IgD-negative memory B cell (primary cell): ENCODE results near the gene DUS2. TPM values are rescaled to one million over a fixed set of nuclear protein-coding genes. Genes with fewer than 3 reads are reported as not detected.
"Not testable (repeated sequence)": the region's sequence is repeated elsewhere in the genome, so short reads cannot be mapped to it uniquely, and the experiment has no call there.

Experiments used
- H3K27ac Mint-ChIP-seq, 3 donors: one replicate each; pipeline ENCODE4 v1.8.0; 2020 to 2022; ENCODE audit warnings: mild to moderate bottlenecking in 3 of 3, mixed read lengths in 3 of 3, moderate library complexity in 1 of 3
- H3K27me3 Mint-ChIP-seq: one replicate; pipeline ENCODE4 v1.8.0; 2021; ENCODE audit warnings: mixed read lengths
- H3K36me3 Mint-ChIP-seq: one replicate; pipeline ENCODE4 v1.8.0; 2020; ENCODE audit warnings: mild to moderate bottlenecking, mixed read lengths
- H3K4me1 Mint-ChIP-seq, 3 donors: one replicate each; pipeline ENCODE4 v1.8.0; 2020 to 2022; ENCODE audit warnings: mixed read lengths in 3 of 3, mild to moderate bottlenecking in 1 of 3
- H3K4me3 Mint-ChIP-seq, 4 donors: one replicate each; pipeline ENCODE4 v1.8.0; 2020 to 2022; ENCODE audit warnings: mild to moderate bottlenecking in 4 of 4, mixed read lengths in 4 of 4, moderate library complexity in 3 of 4
- H3K9me3 Mint-ChIP-seq, 3 donors: one replicate each; pipeline ENCODE4 v1.8.0; 2020 to 2021; ENCODE audit warnings: mixed read lengths in 3 of 3, mild to moderate bottlenecking in 1 of 3
- polyA plus RNA-seq: library from polyadenylated mRNA; unstranded; fragments of 300-500 nt; fragmentation: Illumina TruSeq; gene quantifications from one replicate; pipeline ENCODE4 v1.2.3, GENCODE V29; 2021

DUS2 gene
- polyA plus RNA-seq, 1 donor from 2014 or later: 68.3 TPM

GRCh38 chr16:68009872-68010271 lies 13.2 kb upstream of the DUS2 start:
- not testable (repeated sequence) for H3K27me3 Mint-ChIP-seq, H3K4me3 Mint-ChIP-seq, H3K9me3 Mint-ChIP-seq, H3K36me3 Mint-ChIP-seq
- Mint-ChIP-seq H3K27ac (peak overlapping the region in 1 of 3 donors; percentile 73), H3K4me1 (peaks cover 16 to 19% (median 17%) of the 10 kb centered on the region in 3 donors)

- Mint-ChIP-seq H3K27ac (peak overlapping the region in 1 of 3 donors; percentile 39), H3K9me3 (no peaks in the 10 kb centered on the region), H3K36me3 (no peaks in the 10 kb centered on the region), H3K4me3 (no peak overlapping the region), H3K4me1 (peaks cover 4 to 5% (median 5%) of the 10 kb centered on the region in 3 donors), H3K27me3 (no peaks in the 10 kb centered on the region)
Measured at GRCh38 chr16:68013440-68013839, 9.6 kb upstream of the DUS2 start.

- Mint-ChIP-seq H3K36me3 (no peaks in the 10 kb centered on the region), H3K27me3 (no peaks in the 10 kb centered on the region), H3K4me1 (peaks cover 4 to 5% (median 5%) of the 10 kb centered on the region in 3 donors), H3K4me3 (no peak within 1 kb of the TSS), H3K9me3 (no peaks in the 10 kb centered on the region), H3K27ac (peak within 1 kb of the TSS in 1 of 3 donors; percentile 33)
Measured at GRCh38 chr16:68015681-68016080, 7.4 kb upstream of the DUS2 start, which contains the start of gene DPEP2NB. DPEP2NB (minus strand) TSS chr16:68015911; CDS start chr16:68015770, 141 bp downstream.

- Mint-ChIP-seq H3K4me1 (peaks cover 4 to 24% (median 7%) of the 10 kb centered on the region in 3 donors), H3K9me3 (no peaks in the 10 kb centered on the region), H3K4me3 (peak overlapping the region in 1 of 4 donors; percentile 36), H3K36me3 (peaks cover 5% of the 10 kb centered on the region), H3K27me3 (peaks cover 4% of the 10 kb centered on the region), H3K27ac (no peak overlapping the region)
Measured at GRCh38 chr16:68019167-68019680, 3.9 kb upstream of the DUS2 start.

- Mint-ChIP-seq H3K4me3 (peak overlapping the region; percentile 65 to 100 (median 90)), H3K9me3 (no peaks in the 10 kb centered on the region), H3K27me3 (peaks cover 4% of the 10 kb centered on the region), H3K27ac (peak overlapping the region in 1 of 3 donors; percentile 82), H3K36me3 (peaks cover 5% of the 10 kb centered on the region), H3K4me1 (peaks cover 4 to 27% (median 5%) of the 10 kb centered on the region in 3 donors)
Measured at GRCh38 chr16:68021490-68021889, 1.6 kb upstream of the DUS2 start.

GRCh38 chr16:68022278-68022727 lies 781 bp upstream of the DUS2 start:
- no peaks in the 10 kb centered on the region for H3K9me3 Mint-ChIP-seq
- peaks cover 4 to 27% (median 5%) of the 10 kb centered on the region in 3 donors for H3K4me1 Mint-ChIP-seq
- H3K27ac Mint-ChIP-seq: peak overlapping the region; percentile 47 to 99 (median 82)
- peak overlapping the region; percentile 83 to 100 (median 98) for H3K4me3 Mint-ChIP-seq
- peaks cover 5% of the 10 kb centered on the region for H3K36me3 Mint-ChIP-seq
- peaks cover 4% of the 10 kb centered on the region for H3K27me3 Mint-ChIP-seq

- Mint-ChIP-seq H3K27ac (no peak overlapping the region), H3K36me3 (no peaks in the 10 kb centered on the region), H3K9me3 (no peaks in the 10 kb centered on the region), H3K27me3 (no peaks in the 10 kb centered on the region), H3K4me3 (no peak overlapping the region), H3K4me1 (peaks cover 3 to 8% (median 7%) of the 10 kb centered on the region in 3 donors)
Measured at GRCh38 chr16:68028996-68029395, 5.9 kb downstream of the DUS2 start.

GRCh38 chr16:68030108-68030507 lies 7.0 kb downstream of the DUS2 start:
- not testable (repeated sequence) for H3K27ac Mint-ChIP-seq, H3K4me3 Mint-ChIP-seq, H3K36me3 Mint-ChIP-seq, H3K9me3 Mint-ChIP-seq, H3K27me3 Mint-ChIP-seq, H3K4me1 Mint-ChIP-seq

- Mint-ChIP-seq H3K9me3 (no peaks in the 10 kb centered on the region), H3K36me3 (no peaks in the 10 kb centered on the region), H3K4me1 (peaks cover 7 to 11% (median 8%) of the 10 kb centered on the region in 3 donors), H3K27me3 (no peaks in the 10 kb centered on the region), H3K27ac (no peak overlapping the region), H3K4me3 (no peak overlapping the region)
Measured at GRCh38 chr16:68031951-68032350, 8.9 kb downstream of the DUS2 start.

- Mint-ChIP-seq H3K9me3 (no peaks in the 10 kb centered on the region), H3K36me3 (no peaks in the 10 kb centered on the region), H3K4me1 (peaks cover 15 to 17% (median 16%) of the 10 kb centered on the region in 3 donors), H3K4me3 (peak overlapping the region in 1 of 4 donors; percentile 19), H3K27ac (no peak overlapping the region), H3K27me3 (no peaks in the 10 kb centered on the region)
Measured at GRCh38 chr16:68033101-68033500, 10.0 kb downstream of the DUS2 start.

- no peaks in the 10 kb centered on the region for H3K27me3 Mint-ChIP-seq
- peaks cover 22 to 25% (median 24%) of the 10 kb centered on the region in 3 donors for H3K4me1 Mint-ChIP-seq
- H3K36me3 Mint-ChIP-seq: peaks cover 2% of the 10 kb centered on the region
- no peak overlapping the region for H3K27ac Mint-ChIP-seq
- no peak overlapping the region for H3K4me3 Mint-ChIP-seq
- H3K9me3 Mint-ChIP-seq: no peaks in the 10 kb centered on the region
Measured at GRCh38 chr16:68035227-68035626, 12.1 kb downstream of the DUS2 start.

GRCh38 chr16:68037841-68038597 lies 14.9 kb downstream of the DUS2 start:
- peak overlapping the region; percentile 94 to 99 (median 98) for H3K4me3 Mint-ChIP-seq
- no peaks in the 10 kb centered on the region for H3K27me3 Mint-ChIP-seq
- H3K27ac Mint-ChIP-seq: peak overlapping the region; percentile 93 to 97 (median 95)
- H3K9me3 Mint-ChIP-seq: no peaks in the 10 kb centered on the region
- peaks cover 2% of the 10 kb centered on the region for H3K36me3 Mint-ChIP-seq
- peaks cover 29 to 35% (median 31%) of the 10 kb centered on the region in 3 donors for H3K4me1 Mint-ChIP-seq

GRCh38 chr16:68040506-68041288 lies 17.6 kb downstream of the DUS2 start:
- H3K4me3 Mint-ChIP-seq: peak overlapping the region; percentile 77 to 99 (median 88)

GRCh38 chr16:68041783-68042182 lies 18.7 kb downstream of the DUS2 start:
- Mint-ChIP-seq H3K9me3 (no peaks in the 10 kb centered on the region), H3K4me3 (peak overlapping the region in 3 of 4 donors; percentile 71 to 79 (median 77)), H3K36me3 (peaks cover 2% of the 10 kb centered on the region), H3K27me3 (no peaks in the 10 kb centered on the region), H3K4me1 (peaks cover 35 to 47% (median 36%) of the 10 kb centered on the region in 3 donors), H3K27ac (peak overlapping the region; percentile 19 to 81 (median 52))

More at GRCh38 chr16:68040506-68041288, 17.6 kb downstream of the DUS2 start:
- H3K36me3 Mint-ChIP-seq: peaks cover 2% of the 10 kb centered on the region
- no peaks in the 10 kb centered on the region for H3K27me3 Mint-ChIP-seq
- H3K9me3 Mint-ChIP-seq: no peaks in the 10 kb centered on the region
- peak overlapping the region; percentile 23 to 41 (median 37) for H3K27ac Mint-ChIP-seq
- peaks cover 33 to 45% (median 38%) of the 10 kb centered on the region in 3 donors for H3K4me1 Mint-ChIP-seq

- H3K4me1 Mint-ChIP-seq: peaks cover 24 to 44% (median 34%) of the 10 kb centered on the region in 3 donors
- H3K27me3 Mint-ChIP-seq: no peaks in the 10 kb centered on the region
- no peak overlapping the region for H3K27ac Mint-ChIP-seq
- no peaks in the 10 kb centered on the region for H3K36me3 Mint-ChIP-seq
- H3K4me3 Mint-ChIP-seq: no peak overlapping the region
- H3K9me3 Mint-ChIP-seq: no peaks in the 10 kb centered on the region
Measured at GRCh38 chr16:68046106-68046505, 23.0 kb downstream of the DUS2 start.
